ENCODE results near the gene NRIP1.

Gene NRIP1

DNA sequence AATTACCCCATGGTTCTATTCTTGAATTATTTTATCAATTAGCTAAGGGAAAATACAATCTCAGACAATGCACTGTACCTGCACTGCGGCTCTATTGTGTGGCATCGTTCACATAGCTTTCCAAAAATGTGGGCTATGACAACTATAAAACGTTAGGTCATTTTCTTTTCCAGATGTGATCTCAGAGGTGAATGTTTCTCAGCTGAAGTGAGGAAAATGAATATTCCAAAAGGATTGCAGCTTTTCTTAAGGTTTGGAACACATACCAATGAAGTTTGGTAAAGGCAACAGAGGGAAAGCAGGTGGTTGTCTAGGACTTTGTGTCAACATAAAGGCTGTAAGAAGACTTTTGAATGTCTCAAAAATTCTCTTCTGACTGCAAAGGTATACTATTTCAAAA is 105.5 kb downstream of the NRIP1 start:
- no peak for DNase-seq (ENCODE audit: low read depth)
- no peak overlapping the region for H3K4me3 ChIP-seq (ENCODE audit: low read depth, low read length)
- TF ChIP-seq, protein P1, sequence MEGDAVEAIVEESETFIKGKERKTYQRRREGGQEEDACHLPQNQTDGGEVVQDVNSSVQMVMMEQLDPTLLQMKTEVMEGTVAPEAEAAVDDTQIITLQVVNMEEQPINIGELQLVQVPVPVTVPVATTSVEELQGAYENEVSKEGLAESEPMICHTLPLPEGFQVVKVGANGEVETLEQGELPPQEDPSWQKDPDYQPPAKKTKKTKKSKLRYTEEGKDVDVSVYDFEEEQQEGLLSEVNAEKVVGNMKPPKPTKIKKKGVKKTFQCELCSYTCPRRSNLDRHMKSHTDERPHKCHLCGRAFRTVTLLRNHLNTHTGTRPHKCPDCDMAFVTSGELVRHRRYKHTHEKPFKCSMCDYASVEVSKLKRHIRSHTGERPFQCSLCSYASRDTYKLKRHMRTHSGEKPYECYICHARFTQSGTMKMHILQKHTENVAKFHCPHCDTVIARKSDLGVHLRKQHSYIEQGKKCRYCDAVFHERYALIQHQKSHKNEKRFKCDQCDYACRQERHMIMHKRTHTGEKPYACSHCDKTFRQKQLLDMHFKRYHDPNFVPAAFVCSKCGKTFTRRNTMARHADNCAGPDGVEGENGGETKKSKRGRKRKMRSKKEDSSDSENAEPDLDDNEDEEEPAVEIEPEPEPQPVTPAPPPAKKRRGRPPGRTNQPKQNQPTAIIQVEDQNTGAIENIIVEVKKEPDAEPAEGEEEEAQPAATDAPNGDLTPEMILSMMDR (IDR thresholded peaks at IDR 0.05; ENCODE audit: insufficient read depth, low read depth, low read length, missing control alignments): no peak

DNA sequence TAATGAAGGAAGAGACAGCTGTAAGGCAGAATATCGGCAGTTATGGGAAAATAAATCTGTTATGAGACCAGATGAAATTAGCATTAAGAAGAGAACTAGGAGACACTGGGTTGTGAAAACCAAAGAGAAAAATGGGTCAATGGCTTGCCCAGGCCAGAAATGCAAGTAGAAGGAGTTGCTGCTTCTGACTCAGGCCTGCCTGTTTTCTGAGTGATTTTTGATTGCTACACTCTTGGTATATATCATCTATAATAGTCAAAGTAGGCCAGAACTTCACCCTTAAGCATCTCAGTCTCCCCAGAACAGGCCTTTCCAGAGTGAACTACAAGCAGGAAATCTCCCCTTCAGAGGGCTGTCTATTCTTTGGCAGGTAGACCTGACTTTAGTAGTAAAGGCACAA is 107.0 kb downstream of the NRIP1 start:
- TF ChIP-seq, protein P1 (IDR thresholded peaks at IDR 0.05; ENCODE audit: insufficient read depth, low read depth, low read length, missing control alignments): no peak
- DNase-seq (ENCODE audit: low read depth): no peak
- H3K4me3 ChIP-seq (ENCODE audit: low read depth, low read length): no peak overlapping the region

DNA sequence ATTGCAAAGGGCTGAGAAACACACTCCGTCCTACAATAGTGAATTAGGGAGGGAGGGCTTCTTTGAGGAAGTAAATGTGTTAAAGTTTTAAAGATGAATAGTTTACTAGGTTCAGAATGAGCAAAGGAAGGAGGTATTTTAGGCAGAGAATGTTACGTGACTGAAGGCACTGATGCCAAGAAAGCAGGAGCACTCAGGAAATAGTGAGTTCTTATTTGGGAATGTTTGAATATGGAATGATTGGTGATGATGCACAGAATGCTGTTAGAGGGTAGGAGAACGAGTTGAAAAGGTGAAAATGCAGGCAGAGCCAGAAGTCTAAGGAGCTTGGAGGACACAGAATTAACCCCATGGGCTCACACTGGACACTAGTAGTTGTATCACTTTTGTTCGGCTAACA is 108.0 kb downstream of the NRIP1 start:
- TF ChIP-seq, protein P1 (IDR thresholded peaks at IDR 0.05; ENCODE audit: insufficient read depth, low read depth, low read length, missing control alignments): no peak
- no peak for DNase-seq (ENCODE audit: low read depth)
- no peak overlapping the region for H3K4me3 ChIP-seq (ENCODE audit: low read depth, low read length)

DNA sequence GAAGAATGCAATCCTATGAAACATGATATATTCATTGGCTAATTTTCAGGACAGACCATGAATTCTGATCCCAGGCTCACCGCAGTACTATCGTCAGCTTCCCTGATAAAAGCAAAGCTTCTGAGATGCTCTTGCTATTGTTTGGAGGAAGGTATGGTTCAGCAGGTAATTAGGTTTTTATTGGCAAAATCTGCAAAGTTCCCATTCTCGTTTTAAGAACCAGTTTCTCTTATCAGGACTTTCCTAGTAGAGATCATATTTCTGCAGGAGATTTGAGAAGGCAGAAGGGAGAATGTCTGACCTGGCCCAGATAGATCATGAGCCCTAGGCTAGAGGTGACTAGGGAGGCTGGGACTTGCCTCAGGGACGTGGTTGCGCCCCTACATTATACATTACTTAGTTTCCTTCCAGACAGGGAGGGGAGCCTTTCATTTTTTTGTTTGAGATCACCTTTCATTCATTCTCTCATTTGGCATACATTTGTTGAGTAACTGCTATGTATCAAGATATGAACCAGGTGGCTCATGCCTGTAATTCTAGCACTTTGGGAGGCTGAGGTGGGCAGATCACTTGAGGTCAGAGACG is 108.8 kb downstream of the NRIP1 start:
- TF ChIP-seq, protein P1 (IDR thresholded peaks at IDR 0.05; ENCODE audit: insufficient read depth, low read depth, low read length, missing control alignments): no peak
- DNase-seq (ENCODE audit: low read depth): no peak
- no peak overlapping the region for H3K4me3 ChIP-seq (ENCODE audit: low read depth, low read length)

DNA sequence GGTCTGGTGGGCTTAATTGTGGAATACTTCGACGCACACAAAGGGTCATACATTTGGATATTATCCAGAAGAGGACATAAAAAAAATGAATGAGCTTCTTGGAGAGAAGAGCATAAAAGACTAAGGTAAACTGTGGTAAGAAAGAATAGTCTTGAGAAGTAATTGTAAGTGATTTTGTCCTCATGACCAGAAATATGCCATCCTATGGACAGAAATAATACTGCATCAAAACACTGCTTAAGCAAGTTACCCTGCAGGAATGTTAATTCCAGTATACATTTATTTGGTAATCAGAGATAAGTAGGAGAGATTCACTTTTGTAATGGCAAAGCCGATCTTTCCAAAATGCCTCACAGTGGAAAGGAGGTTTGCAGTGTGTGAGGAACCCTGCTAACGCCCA is 111.9 kb downstream of the NRIP1 start:
- no peak overlapping the region for H3K4me3 ChIP-seq (ENCODE audit: low read depth, low read length)
- DNase-seq (ENCODE audit: low read depth): no peak
- TF ChIP-seq, protein P1 (IDR thresholded peaks at IDR 0.05; ENCODE audit: insufficient read depth, low read depth, low read length, missing control alignments): no peak

DNA sequence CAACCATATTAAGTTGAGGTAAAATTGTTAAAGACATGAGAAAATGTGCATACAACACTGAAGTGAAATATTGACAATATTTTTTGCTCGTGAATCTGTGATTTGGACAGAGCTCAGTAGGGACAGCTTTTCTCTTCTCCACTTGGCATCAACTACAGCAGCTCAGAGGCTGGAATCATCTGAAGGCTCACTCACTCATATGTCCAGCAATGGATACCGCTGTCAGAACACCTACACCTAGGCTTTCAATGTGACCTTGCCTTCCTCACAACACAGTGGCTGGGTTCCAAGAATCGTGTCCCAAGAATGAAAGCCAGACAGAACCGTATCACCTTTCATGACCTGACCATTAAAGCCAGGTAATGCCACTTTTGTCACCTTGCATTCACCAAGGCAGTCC is 115.2 kb downstream of the NRIP1 start:
- no peak for DNase-seq (ENCODE audit: low read depth)
- TF ChIP-seq, protein P1 (IDR thresholded peaks at IDR 0.05; ENCODE audit: insufficient read depth, low read depth, low read length, missing control alignments): no peak
- no peak overlapping the region for H3K4me3 ChIP-seq (ENCODE audit: low read depth, low read length)

DNA sequence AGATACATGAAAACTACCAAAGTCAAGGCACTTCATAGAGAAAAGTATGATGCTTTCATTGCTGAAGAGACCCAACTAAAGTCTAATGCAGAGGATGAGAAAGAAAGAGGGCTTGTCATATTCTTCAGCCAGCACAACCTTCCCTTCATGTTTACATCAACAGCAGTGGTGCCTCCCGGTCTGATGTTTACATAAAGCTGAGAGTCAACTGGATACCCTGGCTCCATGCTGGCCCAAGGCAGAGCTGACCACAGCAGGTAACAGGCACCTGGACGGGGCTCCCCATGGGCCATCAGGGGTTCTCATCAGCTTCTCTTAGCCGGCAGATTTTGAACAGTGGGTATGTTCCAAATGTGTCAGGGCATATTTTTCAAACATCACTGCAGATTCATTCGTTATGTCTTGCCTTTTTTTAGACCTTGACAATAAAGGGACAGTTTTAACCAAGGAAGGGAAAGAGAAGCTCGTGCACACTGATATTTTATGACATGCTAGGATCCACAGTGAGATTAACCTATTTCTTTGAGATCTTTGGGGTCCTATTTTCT is 117.1 kb downstream of the NRIP1 start:
- no peak overlapping the region for H3K4me3 ChIP-seq (ENCODE audit: low read depth, low read length)
- DNase-seq (ENCODE audit: low read depth): no peak
- TF ChIP-seq, protein P1 (IDR thresholded peaks at IDR 0.05; ENCODE audit: insufficient read depth, low read depth, low read length, missing control alignments): no peak
